ENCODE results near the gene THEMIS.
A peak's percentile ranks its signal among the peaks of the same experiment; 100 is the strongest.

The THEMIS gene

DNA sequence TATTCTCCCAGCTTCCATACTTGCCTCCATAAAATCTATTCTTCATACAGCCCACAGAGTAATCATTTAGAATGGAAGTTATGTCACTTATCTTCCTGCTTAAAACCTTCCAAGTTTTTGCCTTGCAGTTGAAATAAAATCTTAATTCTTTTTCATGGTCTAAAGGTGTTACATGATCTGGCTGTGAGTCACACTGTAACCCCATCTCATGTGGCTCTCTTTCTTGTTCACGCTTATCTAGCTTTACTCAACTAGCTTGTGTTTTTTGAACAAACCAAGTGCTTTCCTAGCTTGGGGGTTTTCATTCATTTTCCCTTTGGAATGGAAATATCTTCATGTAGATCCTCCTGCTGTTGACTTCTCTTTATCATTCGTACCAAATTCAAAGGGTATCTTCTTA is 23.6 kb upstream of the THEMIS start:
- peaks cover 62% of the 10 kb centered on the region for H3K4me1 Mint-ChIP-seq (ENCODE audit: low read depth)
- peak overlapping the region; percentile 55 for H3K4me3 Mint-ChIP-seq
- peaks cover 14% of the 10 kb centered on the region for H3K36me3 Mint-ChIP-seq
- H3K9me3 Mint-ChIP-seq (ENCODE audit: low read depth): peaks cover 19% of the 10 kb centered on the region
- no peaks in the 10 kb centered on the region for H3K27me3 Mint-ChIP-seq
- peak overlapping the region; percentile 90 for H3K27ac Mint-ChIP-seq

GRCh38 chr6:127924031-127924430 is 23.2 kb upstream of the THEMIS start:
- H3K36me3 Mint-ChIP-seq: peaks cover 14% of the 10 kb centered on the region
- H3K27ac Mint-ChIP-seq: peak overlapping the region; percentile 90
- peaks cover 67% of the 10 kb centered on the region for H3K4me1 Mint-ChIP-seq (ENCODE audit: low read depth)
- H3K27me3 Mint-ChIP-seq: no peaks in the 10 kb centered on the region
- H3K9me3 Mint-ChIP-seq (ENCODE audit: low read depth): peaks cover 19% of the 10 kb centered on the region
- H3K4me3 Mint-ChIP-seq: peak overlapping the region; percentile 55

DNA sequence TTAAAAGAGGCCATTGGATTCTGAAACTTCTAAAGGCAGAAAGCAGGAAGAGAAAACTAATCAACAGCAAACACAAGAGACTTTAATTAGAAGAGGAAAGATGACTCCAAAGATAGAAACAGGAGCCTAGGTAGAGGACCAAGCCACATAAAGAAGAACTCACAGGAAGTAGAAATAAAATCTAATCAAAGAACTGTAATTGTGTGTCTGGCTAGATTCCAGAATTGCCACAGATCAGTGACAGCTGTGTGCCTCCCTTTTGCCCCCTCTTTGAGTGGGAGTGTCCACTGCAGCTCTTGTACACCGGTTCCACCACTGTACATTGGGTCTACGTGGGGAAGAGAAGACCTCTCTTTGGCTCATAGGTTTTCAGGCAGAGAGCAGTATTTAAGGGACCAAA is 22.3 kb upstream of the THEMIS start:
- H3K4me1 Mint-ChIP-seq (ENCODE audit: low read depth): peaks cover 72% of the 10 kb centered on the region
- no peaks in the 10 kb centered on the region for H3K27me3 Mint-ChIP-seq
- peak overlapping the region; percentile 73 for H3K4me3 Mint-ChIP-seq
- peaks cover 14% of the 10 kb centered on the region for H3K9me3 Mint-ChIP-seq (ENCODE audit: low read depth)
- peak overlapping the region; percentile 90 for H3K27ac Mint-ChIP-seq
- H3K36me3 Mint-ChIP-seq: peaks cover 8% of the 10 kb centered on the region

DNA sequence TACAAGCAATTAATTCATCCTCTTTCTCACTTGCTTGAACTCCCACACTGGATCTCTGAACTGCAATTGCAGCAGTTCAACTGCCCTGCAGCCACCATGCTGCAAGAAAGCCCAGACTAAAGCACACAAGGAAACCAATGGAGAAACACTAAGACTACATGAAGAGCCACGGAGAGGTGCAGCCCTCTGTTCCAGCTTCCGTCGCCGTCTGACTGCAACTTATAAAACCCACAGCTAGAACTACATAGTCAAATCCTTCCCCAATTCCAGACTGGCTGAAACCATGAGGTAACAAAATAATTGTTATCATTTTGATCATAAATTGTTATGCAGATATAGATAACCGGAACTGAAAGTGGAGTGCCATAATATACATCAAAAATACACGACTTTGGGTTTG is 21.1 kb upstream of the THEMIS start:
- Mint-ChIP-seq H3K9me3 (ENCODE audit: low read depth) (peaks cover 8% of the 10 kb centered on the region), H3K36me3 (peaks cover 4% of the 10 kb centered on the region), H3K27me3 (no peaks in the 10 kb centered on the region), H3K4me1 (ENCODE audit: low read depth) (peaks cover 83% of the 10 kb centered on the region), H3K4me3 (peak overlapping the region; percentile 73), H3K27ac (peak overlapping the region; percentile 90)

- Mint-ChIP-seq H3K27ac (peak overlapping the region; percentile 72), H3K9me3 (ENCODE audit: low read depth) (peaks cover 8% of the 10 kb centered on the region), H3K4me1 (ENCODE audit: low read depth) (peaks cover 91% of the 10 kb centered on the region), H3K27me3 (no peaks in the 10 kb centered on the region), H3K4me3 (no peak overlapping the region), H3K36me3 (peaks cover 4% of the 10 kb centered on the region)
These were observed 19.9 kb upstream of the THEMIS start for GRCh38 chr6:127920804-127921203.

- H3K4me1 Mint-ChIP-seq (ENCODE audit: low read depth): peaks cover 89% of the 10 kb centered on the region
- no peaks in the 10 kb centered on the region for H3K27me3 Mint-ChIP-seq
- H3K4me3 Mint-ChIP-seq: peak overlapping the region; percentile 83
- no peaks in the 10 kb centered on the region for H3K9me3 Mint-ChIP-seq (ENCODE audit: low read depth)
- H3K36me3 Mint-ChIP-seq: no peaks in the 10 kb centered on the region
- peak overlapping the region; percentile 88 for H3K27ac Mint-ChIP-seq
These were observed 17.9 kb upstream of the THEMIS start for GRCh38 chr6:127918506-127919427.

DNA sequence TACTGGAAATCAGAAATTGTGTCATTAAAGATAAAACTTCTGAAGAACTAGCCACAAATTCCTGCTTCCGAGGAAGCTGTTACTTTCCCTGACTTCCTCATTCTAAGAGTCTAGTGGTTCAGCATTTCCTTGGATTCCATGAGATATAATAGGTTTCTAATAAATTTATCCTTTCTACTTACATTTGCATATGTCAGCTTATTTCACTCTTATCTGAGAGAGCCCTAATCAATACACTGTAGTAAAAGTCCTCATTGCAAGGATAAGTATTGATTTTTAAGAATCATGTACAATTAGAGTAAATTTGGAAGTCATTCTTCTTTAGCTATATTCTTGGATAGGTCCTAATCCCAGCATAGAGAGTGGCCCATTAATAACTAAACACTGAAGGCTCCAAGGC is 16.9 kb upstream of the THEMIS start:
- Mint-ChIP-seq H3K4me1 (ENCODE audit: low read depth) (peaks cover 89% of the 10 kb centered on the region), H3K27ac (peak overlapping the region; percentile 88), H3K27me3 (no peaks in the 10 kb centered on the region), H3K36me3 (peaks cover 7% of the 10 kb centered on the region), H3K4me3 (peak overlapping the region; percentile 83), H3K9me3 (ENCODE audit: low read depth) (no peaks in the 10 kb centered on the region)

DNA sequence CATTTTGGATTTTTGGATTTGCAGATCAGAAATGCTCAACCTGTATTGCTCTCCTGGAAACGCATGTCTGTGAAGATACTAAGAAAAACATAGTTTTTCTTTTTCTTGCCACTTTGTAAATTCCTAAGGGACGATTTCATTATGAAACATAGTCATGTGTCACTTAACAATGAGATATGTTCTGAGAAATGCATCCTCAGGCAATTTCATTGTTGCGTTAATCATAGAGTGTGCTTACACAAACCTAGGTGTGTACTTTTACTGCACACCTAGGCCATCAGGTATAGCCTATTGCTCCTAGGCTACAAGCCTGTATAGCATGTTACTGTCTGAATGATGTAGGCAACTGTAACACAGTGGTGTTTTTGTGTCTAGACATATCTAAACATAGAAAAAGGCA is 13.4 kb upstream of the THEMIS start:
- Mint-ChIP-seq H3K4me3 (peak overlapping the region; percentile 38), H3K9me3 (ENCODE audit: low read depth) (peaks cover 9% of the 10 kb centered on the region), H3K27me3 (no peaks in the 10 kb centered on the region), H3K36me3 (peaks cover 19% of the 10 kb centered on the region), H3K4me1 (ENCODE audit: low read depth) (peaks cover 70% of the 10 kb centered on the region), H3K27ac (peak overlapping the region; percentile 76)

GRCh38 chr6:127912914-127913313 is 12.1 kb upstream of the THEMIS start:
- H3K9me3 Mint-ChIP-seq (ENCODE audit: low read depth): peaks cover 9% of the 10 kb centered on the region
- H3K4me1 Mint-ChIP-seq (ENCODE audit: low read depth): peaks cover 67% of the 10 kb centered on the region
- peak overlapping the region; percentile 68 for H3K27ac Mint-ChIP-seq
- H3K4me3 Mint-ChIP-seq: peak overlapping the region; percentile 42
- no peaks in the 10 kb centered on the region for H3K27me3 Mint-ChIP-seq
- peaks cover 21% of the 10 kb centered on the region for H3K36me3 Mint-ChIP-seq

GRCh38 chr6:127907960-127908640 is 7.2 kb upstream of the THEMIS start:
- H3K4me1 Mint-ChIP-seq (ENCODE audit: low read depth): peaks cover 65% of the 10 kb centered on the region
- peaks cover 17% of the 10 kb centered on the region for H3K36me3 Mint-ChIP-seq
- H3K27ac Mint-ChIP-seq: peak overlapping the region; percentile 87
- H3K9me3 Mint-ChIP-seq (ENCODE audit: low read depth): peaks cover 9% of the 10 kb centered on the region
- H3K4me3 Mint-ChIP-seq: peak overlapping the region; percentile 74
- no peaks in the 10 kb centered on the region for H3K27me3 Mint-ChIP-seq

DNA sequence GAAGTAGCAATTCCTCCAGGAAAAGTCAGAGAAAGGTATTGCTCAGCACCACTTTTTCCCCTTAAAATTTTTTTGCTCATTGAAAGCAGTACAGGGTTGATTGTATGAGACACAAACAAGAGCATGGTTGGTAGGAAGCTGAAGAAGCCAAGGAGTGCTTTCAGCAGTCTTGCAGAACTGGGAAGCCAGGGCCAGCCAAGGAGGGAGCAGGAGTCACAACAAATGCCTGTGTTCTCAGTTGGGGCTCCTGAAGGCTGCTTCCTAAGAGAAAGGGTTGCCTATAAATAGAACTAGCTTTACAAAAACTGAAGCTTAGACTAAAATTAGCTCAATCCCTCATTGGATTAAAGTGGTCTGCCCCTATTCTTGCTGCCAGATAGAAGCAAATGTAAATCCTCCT is 3.3 kb upstream of the THEMIS start:
- Mint-ChIP-seq H3K4me1 (ENCODE audit: low read depth) (peaks cover 69% of the 10 kb centered on the region), H3K4me3 (peak overlapping the region; percentile 40), H3K9me3 (ENCODE audit: low read depth) (peaks cover 5% of the 10 kb centered on the region), H3K27me3 (no peaks in the 10 kb centered on the region), H3K36me3 (peaks cover 5% of the 10 kb centered on the region), H3K27ac (peak overlapping the region; percentile 86)

- Mint-ChIP-seq H3K27ac (peak overlapping the region; percentile 80), H3K9me3 (ENCODE audit: low read depth) (peaks cover 5% of the 10 kb centered on the region), H3K4me3 (peak overlapping the region; percentile 61), H3K27me3 (no peaks in the 10 kb centered on the region), H3K36me3 (peaks cover 7% of the 10 kb centered on the region), H3K4me1 (ENCODE audit: low read depth) (peaks cover 71% of the 10 kb centered on the region)
These were observed 2.1 kb upstream of the THEMIS start for GRCh38 chr6:127902933-127903332.

- peaks cover 52% of the 10 kb centered on the region for H3K4me1 Mint-ChIP-seq (ENCODE audit: low read depth)
These were observed 3.4 kb downstream of the THEMIS start for GRCh38 chr6:127897484-127897883.

GRCh38 chr6:127894051-127894450 is 6.8 kb downstream of the THEMIS start:
- Mint-ChIP-seq H3K4me1 (ENCODE audit: low read depth) (peaks cover 62% of the 10 kb centered on the region), H3K9me3 (ENCODE audit: low read depth) (no peaks in the 10 kb centered on the region), H3K27ac (peak overlapping the region; percentile 97), H3K27me3 (no peaks in the 10 kb centered on the region), H3K4me3 (peak overlapping the region; percentile 91), H3K36me3 (peaks cover 15% of the 10 kb centered on the region)

More at GRCh38 chr6:127897484-127897883, 3.4 kb downstream of the THEMIS start:
- no peaks in the 10 kb centered on the region for H3K9me3 Mint-ChIP-seq (ENCODE audit: low read depth)
- peak overlapping the region; percentile 99 for H3K27ac Mint-ChIP-seq
- peaks cover 4% of the 10 kb centered on the region for H3K36me3 Mint-ChIP-seq
- no peaks in the 10 kb centered on the region for H3K27me3 Mint-ChIP-seq
- H3K4me3 Mint-ChIP-seq: peak overlapping the region; percentile 93

- Mint-ChIP-seq H3K4me3 (peak overlapping the region; percentile 91), H3K27me3 (no peaks in the 10 kb centered on the region), H3K27ac (peak overlapping the region; percentile 97), H3K36me3 (peaks cover 12% of the 10 kb centered on the region), H3K9me3 (ENCODE audit: low read depth) (no peaks in the 10 kb centered on the region), H3K4me1 (ENCODE audit: low read depth) (peaks cover 62% of the 10 kb centered on the region)
These were observed 7.3 kb downstream of the THEMIS start for GRCh38 chr6:127893541-127893940.

All from activated naive CD8-positive, alpha-beta T cell (primary cell).